ENCODE measurements around the gene PINLYP.
"Not testable (repeated sequence)": the region's sequence is repeated elsewhere in the genome, so short reads cannot be mapped to it uniquely, and the experiment has no call there.

The PINLYP gene

GRCh38 chr19:43595999-43596841, 20.6 kb downstream of the PINLYP start, which contains the start of the genes IRGQ and ZNF576:
Gene IRGQ (minus strand): TSS chr19:43596134. CDS start chr19:43595338, 796 bp downstream.
Gene ZNF576 (plus strand): TSS chr19:43596595. CDS start chr19:43597109, 514 bp downstream.
- no peaks in the 10 kb centered on the region for H3K9me3 ChIP-seq
- H3K4me3 ChIP-seq, result peak within 1 kb of the TSS; percentile 64
- H3K36me3 ChIP-seq (replicated peaks), result peaks cover 28% of the 10 kb centered on the region
- no peaks in the 10 kb centered on the region for H3K27me3 ChIP-seq (ENCODE audit: low read depth)
- in situ Hi-C loops (cut with MboI; ENCODE audit: low sequenced_read_pairs), result no loop called here
- DNase-seq (ENCODE audit: low spot score in 2 of 2), result peak; percentile 98 to 100
- peaks cover 10% of the 10 kb centered on the region; the same call in 1 of the 2 replicates for H3K4me1 ChIP-seq

- DNase-seq (ENCODE audit: low spot score in 2 of 2), result no peak
- H3K27me3 ChIP-seq (ENCODE audit: low read depth), result no peaks in the 10 kb centered on the region
- peaks cover 10% of the 10 kb centered on the region; the same call in 1 of the 2 replicates for H3K4me1 ChIP-seq
- in situ Hi-C loops (cut with MboI; ENCODE audit: low sequenced_read_pairs), result no loop called here
- H3K36me3 ChIP-seq (replicated peaks), result peaks cover 29% of the 10 kb centered on the region
- peak overlapping the region; percentile 64 for H3K4me3 ChIP-seq
- H3K9me3 ChIP-seq, result no peaks in the 10 kb centered on the region
These were observed 21.4 kb downstream of the PINLYP start for GRCh38 chr19:43596842-43597461.

- no peak for DNase-seq (ENCODE audit: low spot score in 2 of 2)
- peaks cover 10% of the 10 kb centered on the region; the same call in 1 of the 2 replicates for H3K4me1 ChIP-seq
- peaks cover 29% of the 10 kb centered on the region for H3K36me3 ChIP-seq (replicated peaks)
- in situ Hi-C loops (cut with MboI; ENCODE audit: low sequenced_read_pairs), result no loop called here
- no peak overlapping the region; the same call in 1 of the 2 replicates for H3K4me3 ChIP-seq
- H3K9me3 ChIP-seq, result no peaks in the 10 kb centered on the region
- no peaks in the 10 kb centered on the region for H3K27me3 ChIP-seq (ENCODE audit: low read depth)
These were observed 22.3 kb downstream of the PINLYP start for GRCh38 chr19:43597876-43598275.

DNA sequence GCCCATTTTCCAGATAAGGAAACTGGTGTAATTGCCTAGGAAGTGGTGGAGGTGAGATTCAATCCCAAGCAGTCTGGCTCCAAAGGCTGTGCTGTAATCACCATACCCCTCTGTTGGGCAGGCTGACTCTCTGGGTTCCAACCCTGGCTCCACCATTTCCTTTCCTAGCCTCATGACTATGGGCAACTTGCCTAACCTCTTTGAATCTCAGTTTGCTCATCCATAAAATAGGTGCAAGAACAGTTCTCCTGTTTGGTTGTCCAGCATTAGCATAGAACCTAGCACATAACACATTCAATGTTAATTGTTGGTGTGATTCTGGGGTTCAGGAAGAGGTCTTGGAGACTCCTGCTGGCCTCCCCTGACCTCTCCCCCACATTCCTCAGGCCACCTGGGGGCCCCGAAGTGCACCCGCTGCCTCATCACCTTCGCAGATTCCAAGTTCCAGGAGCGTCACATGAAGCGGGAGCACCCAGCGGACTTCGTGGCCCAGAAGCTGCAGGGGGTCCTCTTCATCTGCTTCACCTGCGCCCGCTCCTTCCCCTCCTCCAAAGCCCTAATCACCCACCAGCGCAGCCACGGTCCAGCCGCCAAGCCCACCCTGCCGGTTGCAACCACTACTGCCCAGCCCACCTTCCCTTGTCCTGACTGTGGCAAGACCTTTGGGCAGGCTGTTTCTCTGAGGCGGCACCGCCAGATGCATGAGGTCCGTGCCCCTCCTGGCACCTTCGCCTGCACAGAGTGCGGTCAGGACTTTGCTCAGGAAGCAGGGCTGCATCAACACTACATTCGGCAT, 23.0 kb downstream of the PINLYP start:
- H3K9me3 ChIP-seq, result no peaks in the 10 kb centered on the region
- peaks cover 21% of the 10 kb centered on the region for H3K36me3 ChIP-seq (replicated peaks)
- in situ Hi-C loops (cut with MboI; ENCODE audit: low sequenced_read_pairs), result no loop called here
- no peak for DNase-seq (ENCODE audit: low spot score in 2 of 2)
- no peak overlapping the region for H3K4me3 ChIP-seq
- H3K4me1 ChIP-seq, result peaks cover 10% of the 10 kb centered on the region; the same call in 1 of the 2 replicates
- H3K27me3 ChIP-seq (ENCODE audit: low read depth), result no peaks in the 10 kb centered on the region

GRCh38 chr19:43599635-43600295, 24.2 kb downstream of the PINLYP start:
- Histone ChIP-seq H3K4me3 (no peak overlapping the region), H3K27me3 (ENCODE audit: low read depth) (no peaks in the 10 kb centered on the region), H3K4me1 (peaks cover 3% of the 10 kb centered on the region; the same call in 1 of the 2 replicates), H3K36me3 (replicated peaks) (peaks cover 13% of the 10 kb centered on the region), H3K9me3 (no peaks in the 10 kb centered on the region)
- DNase-seq (ENCODE audit: low spot score in 2 of 2), result no peak
- in situ Hi-C loops (cut with MboI; ENCODE audit: low sequenced_read_pairs), result no loop called here

DNA sequence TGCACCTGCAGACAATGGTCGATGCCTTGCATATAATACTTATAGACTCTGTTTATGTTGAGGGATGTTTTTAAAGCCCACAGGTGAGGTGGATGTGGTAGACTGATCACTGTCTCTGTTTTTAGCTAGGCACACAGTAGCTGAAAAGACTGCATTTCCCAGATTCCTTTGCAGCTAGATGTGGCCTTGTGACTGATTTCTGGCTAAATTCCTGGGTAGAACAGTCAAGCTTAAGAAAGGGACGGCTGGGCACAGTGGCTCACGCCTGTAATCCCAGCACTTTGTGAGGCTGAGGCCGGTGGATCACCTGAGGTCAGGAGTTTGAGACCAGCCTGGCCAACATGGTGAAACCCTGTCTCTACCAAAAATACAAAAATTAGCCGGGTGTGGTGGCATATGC, 24.7 kb downstream of the PINLYP start:
- peaks cover 13% of the 10 kb centered on the region for H3K36me3 ChIP-seq (replicated peaks)
- H3K4me3 ChIP-seq; in situ Hi-C loops (cut with MboI; ENCODE audit: low sequenced_read_pairs): not testable (repeated sequence)

DNA sequence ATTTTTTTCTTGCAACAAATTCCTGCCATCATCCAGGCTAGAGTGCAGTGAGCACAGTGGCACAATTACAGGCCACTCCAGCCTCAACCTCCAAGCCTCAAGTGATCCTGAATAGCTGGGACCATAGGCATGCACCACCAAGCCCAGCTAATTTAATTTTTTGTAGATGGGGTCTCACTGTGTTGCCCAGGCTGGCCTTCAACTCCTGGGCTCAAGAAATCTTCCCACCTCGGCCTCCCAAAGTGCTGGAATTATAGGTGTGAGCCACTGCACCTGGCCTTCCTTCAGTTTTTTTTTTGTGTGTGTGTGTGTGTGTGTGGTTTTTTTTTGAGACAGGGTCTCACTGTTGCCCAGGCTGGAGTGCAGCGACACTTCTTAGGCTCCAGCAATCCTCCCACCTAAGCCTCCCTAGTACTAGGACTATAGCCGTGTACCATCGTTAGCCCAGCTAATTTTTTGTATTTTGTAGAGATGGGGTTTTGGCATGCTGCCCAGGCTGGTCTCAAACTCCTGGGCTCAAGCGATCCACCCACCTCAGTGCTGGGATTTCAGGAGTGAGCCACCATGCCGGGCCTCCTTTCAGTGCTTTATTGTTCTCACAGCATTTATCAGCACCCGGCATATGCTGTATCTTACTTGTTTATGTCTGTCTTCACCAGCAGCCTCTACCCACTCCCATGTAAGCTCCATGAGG, 30.4 kb downstream of the PINLYP start:
- H3K36me3 ChIP-seq (replicated peaks), result peaks cover 14% of the 10 kb centered on the region
- H3K4me1 ChIP-seq, result no peaks in the 10 kb centered on the region
- no peaks in the 10 kb centered on the region for H3K27me3 ChIP-seq (ENCODE audit: low read depth)
- H3K4me3 ChIP-seq, result no peak overlapping the region
- no peak for DNase-seq (ENCODE audit: low spot score in 2 of 2)
- in situ Hi-C loops (cut with MboI; ENCODE audit: low sequenced_read_pairs), result no loop called here
- no peaks in the 10 kb centered on the region for H3K9me3 ChIP-seq

More for the DNA sequence above, 24.7 kb downstream of the PINLYP start:
- H3K27me3 ChIP-seq (ENCODE audit: low read depth); DNase-seq (ENCODE audit: low spot score in 2 of 2); H3K4me1 ChIP-seq; H3K9me3 ChIP-seq: not testable (repeated sequence)

DNA sequence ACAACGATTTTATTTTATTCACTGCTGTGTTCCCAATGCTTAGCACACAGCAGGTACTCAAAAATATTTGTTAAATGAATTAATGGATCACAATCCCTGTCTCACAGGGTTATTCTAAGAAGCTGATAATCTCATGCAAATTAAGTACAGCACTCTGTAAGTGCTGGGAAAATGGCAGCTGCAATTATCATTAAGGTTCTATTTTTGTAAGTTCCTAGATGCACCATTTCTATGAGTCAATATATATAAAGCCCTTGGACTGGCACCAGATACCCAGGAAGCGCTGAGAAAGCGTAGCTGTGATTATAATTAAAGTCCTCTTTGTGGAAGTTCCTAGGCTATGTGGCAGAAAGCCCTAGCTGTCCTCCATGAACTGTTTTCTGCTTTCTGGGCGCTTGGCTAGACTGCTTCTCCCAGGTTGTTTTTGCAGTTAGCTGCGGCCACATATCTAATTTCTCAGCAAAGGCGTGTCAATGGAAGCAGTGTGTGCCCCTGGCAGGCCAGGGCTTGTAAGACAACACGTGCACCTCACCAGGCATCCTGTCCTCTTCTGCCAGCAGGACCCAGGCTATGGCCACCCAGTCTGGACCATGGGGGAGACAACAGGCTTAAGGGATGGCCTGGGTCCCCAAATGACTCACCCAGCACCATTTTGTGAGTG, 31.1 kb downstream of the PINLYP start:
- Histone ChIP-seq H3K27me3 (ENCODE audit: low read depth) (no peaks in the 10 kb centered on the region), H3K4me1 (no peaks in the 10 kb centered on the region), H3K4me3 (no peak overlapping the region), H3K36me3 (replicated peaks) (peaks cover 13% of the 10 kb centered on the region), H3K9me3 (no peaks in the 10 kb centered on the region)
- no peak for DNase-seq (ENCODE audit: low spot score in 2 of 2)
- in situ Hi-C loops (cut with MboI; ENCODE audit: low sequenced_read_pairs), result no loop called here

DNA sequence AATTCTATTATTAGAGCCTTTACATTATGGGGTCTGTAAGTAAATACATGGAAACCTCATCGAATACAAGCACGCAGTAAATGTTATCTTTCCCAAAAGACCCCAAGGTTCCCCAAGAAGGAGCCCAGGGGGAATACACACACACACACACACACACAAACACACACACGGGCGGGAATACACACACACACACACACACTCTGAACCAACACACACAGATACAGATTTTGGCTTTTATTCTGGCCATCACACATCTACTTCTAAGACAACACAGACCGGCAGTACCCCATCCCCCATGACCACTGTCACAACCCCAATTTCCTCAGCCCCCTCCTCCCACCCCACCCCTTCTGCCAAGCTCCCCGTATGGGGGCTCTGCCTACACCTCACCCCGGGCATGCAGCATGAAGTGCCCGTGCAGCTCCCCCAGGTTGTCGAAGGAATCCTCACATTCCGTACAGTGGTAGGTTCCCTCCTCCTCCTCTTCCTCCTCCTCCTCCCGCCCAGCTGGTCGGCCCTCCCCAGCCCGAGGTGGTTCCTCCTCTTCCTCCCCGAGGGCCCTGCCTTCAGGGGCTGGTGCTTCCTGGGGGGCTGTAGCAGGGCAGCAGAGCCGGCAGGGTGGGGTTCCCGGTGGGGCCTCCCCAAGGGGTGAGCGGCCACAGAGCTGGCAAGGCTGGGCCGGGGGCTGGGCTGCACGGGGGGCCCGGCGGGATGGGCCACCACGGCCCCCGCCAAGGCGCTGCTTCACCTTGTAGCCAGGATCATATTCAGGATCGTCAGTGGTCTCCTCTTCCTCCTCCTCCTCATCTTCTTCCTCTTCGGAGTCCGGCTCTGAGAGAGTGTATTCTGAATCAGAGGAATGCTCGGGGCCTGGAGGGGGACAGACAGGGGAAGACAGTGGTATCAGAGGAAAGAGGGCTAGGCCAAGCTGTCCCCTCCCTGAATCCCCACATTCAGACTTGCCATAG, 31.9 kb downstream of the PINLYP start:
- no peaks in the 10 kb centered on the region for H3K9me3 ChIP-seq

GRCh38 chr19:43609872-43610271, 34.3 kb downstream of the PINLYP start:
- no peaks in the 10 kb centered on the region for H3K4me1 ChIP-seq
- no peak for DNase-seq (ENCODE audit: low spot score in 2 of 2)
- no peaks in the 10 kb centered on the region for H3K27me3 ChIP-seq (ENCODE audit: low read depth)
- no peak overlapping the region for H3K4me3 ChIP-seq
- in situ Hi-C loops (cut with MboI; ENCODE audit: low sequenced_read_pairs), result no loop called here
- H3K36me3 ChIP-seq (replicated peaks), result peaks cover 26% of the 10 kb centered on the region
- no peaks in the 10 kb centered on the region for H3K9me3 ChIP-seq

More for the DNA sequence above, 31.9 kb downstream of the PINLYP start:
- peaks cover 22% of the 10 kb centered on the region for H3K36me3 ChIP-seq (replicated peaks)
- no peak for DNase-seq (ENCODE audit: low spot score in 2 of 2)
- H3K27me3 ChIP-seq (ENCODE audit: low read depth), result no peaks in the 10 kb centered on the region
- in situ Hi-C loops (cut with MboI; ENCODE audit: low sequenced_read_pairs), result no loop called here
- H3K4me1 ChIP-seq, result no peaks in the 10 kb centered on the region
- H3K4me3 ChIP-seq, result no peak overlapping the region

GRCh38 chr19:43610493-43610892, 34.9 kb downstream of the PINLYP start:
- Histone ChIP-seq H3K9me3 (no peaks in the 10 kb centered on the region), H3K4me3 (no peak overlapping the region), H3K4me1 (no peaks in the 10 kb centered on the region), H3K27me3 (ENCODE audit: low read depth) (no peaks in the 10 kb centered on the region), H3K36me3 (replicated peaks) (peaks cover 26% of the 10 kb centered on the region)
- no peak for DNase-seq (ENCODE audit: low spot score in 2 of 2)
- in situ Hi-C loops (cut with MboI; ENCODE audit: low sequenced_read_pairs), result no loop called here

Measured in HAP-1 (cell line).